GM18508 (cell line): ENCODE data around the gene DKC1.
"Not testable (repeated sequence)": the region's sequence is repeated elsewhere in the genome, so short reads cannot be mapped to it uniquely, and the experiment has no call there.

ENCODE experiments used
- ATAC-seq: cut with Tn5 transposase; IDR thresholded peaks from one replicate; pipeline ENCODE4 v1.9.1; 2021; ENCODE audit warnings: moderate number of reproducible peaks; ENCODE audit not compliant: insufficient read depth, unreplicated experiment

DKC1 gene

DNA sequence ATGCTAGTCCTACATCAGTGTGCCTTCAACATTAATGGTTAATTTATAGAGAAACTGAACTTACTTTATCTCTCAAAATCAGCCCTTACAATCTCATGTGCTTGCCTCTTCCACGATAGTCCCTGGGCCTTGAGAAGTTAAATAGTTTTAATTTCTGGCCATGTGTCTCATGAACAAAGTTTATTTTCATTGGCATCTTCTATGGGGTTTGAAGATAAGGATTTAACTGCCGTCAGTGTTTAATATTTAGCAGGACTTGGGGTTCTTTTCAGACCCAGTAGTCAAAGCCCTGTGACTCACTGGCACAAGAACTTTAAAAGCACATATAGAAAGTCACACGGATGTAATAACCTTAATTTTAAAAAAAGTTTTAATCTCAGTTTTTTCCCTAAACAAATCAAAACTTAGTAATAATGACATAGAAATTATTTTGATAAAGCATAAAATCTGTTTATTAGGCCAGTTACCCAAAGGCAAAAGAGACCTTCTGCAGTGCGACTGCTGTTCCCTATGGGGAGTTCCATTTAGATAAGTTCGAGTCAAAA is 52.7 kb downstream of the DKC1 start:
- no peak for ATAC-seq

GRCh38 chrX:154816326-154816898 is 53.7 kb downstream of the DKC1 start:
- ATAC-seq = not testable (repeated sequence)

- not testable (repeated sequence) for ATAC-seq
Measured at GRCh38 chrX:154817048-154817618, 54.5 kb downstream of the DKC1 start.

DNA sequence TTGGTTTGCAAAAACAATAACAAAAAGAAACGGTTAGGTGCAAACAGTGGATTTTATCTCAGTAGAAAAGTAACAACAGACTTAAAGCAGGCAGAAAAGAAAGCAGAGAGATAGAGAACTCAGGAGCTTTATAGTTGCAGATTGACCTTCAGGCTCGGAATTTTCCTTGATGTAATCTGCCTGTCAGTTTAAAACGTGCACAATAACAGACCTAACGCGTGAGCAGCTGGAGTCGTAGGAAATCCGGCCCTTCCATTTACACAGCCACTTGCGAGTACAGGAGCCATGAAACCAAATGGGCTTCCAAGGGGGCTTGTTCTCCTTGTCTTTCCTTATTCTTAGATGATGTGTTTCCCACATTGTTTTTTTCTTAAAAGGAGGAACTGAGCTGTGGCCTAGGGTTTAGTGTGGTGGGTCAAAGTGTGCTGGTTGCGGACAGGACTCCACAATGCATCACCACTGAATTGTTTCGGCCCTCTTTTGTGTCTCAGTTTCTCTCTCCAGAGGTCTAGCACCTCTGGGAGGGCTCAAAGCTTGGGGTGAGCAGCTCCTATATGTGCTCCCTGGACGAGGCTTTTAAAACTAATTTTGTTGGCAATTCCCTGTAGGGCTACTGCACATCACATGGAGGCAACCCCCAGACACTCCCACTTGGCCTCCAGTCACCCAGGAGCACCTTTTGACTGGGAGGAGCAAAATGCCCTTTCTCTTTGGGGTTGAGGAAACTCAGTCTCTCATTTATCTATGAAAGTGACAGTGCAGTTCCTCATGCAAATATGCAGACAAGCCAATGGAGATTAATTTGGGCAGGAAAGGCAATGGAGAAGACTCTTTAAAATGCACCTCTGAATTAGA is 56.5 kb downstream of the DKC1 start:
- ATAC-seq = no peak

GRCh38 chrX:154819771-154820341 is 57.2 kb downstream of the DKC1 start:
- no peak for ATAC-seq

DNA sequence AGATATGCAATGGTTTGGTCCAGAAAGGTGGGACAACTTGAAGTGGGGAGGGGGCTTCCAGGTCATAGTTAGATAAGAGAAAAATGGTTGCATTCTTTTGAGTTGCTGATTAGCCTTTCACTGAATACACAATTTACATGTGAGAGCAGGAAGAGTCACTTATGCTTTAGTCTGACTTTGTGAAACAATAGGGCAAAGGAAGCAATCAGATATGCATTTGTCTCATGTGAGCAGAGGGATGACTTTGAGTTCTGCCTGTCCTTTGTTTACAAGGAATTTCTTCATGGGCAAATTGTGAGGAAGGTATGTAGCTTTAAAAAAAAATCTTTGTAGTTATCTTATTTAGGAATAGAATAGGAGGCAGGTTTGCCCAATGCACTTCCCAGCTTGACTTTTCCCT is 58.9 kb downstream of the DKC1 start:
- no peak for ATAC-seq

DNA sequence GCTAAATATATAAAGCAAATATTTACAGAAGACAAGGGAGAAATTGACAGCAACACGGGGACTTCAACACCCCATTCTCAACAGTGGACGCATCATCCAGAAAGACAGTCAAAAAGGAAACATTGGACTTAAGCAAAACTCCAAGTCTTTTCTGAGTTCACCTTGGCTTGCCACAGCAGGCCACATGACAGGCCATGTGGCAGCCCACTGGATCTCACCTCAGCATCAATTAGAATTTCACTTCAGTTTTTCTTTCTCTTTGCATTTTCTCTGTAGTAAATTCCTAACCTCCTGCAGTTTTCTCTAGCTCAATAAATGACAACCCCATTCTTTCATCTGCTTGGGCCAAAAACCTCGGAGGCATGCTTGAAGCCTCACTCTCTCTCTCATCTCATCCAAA is 59.4 kb downstream of the DKC1 start:
- ATAC-seq = no peak

GRCh38 chrX:154824638-154825037 is 62.0 kb downstream of the DKC1 start:
- ATAC-seq = no peak

DNA sequence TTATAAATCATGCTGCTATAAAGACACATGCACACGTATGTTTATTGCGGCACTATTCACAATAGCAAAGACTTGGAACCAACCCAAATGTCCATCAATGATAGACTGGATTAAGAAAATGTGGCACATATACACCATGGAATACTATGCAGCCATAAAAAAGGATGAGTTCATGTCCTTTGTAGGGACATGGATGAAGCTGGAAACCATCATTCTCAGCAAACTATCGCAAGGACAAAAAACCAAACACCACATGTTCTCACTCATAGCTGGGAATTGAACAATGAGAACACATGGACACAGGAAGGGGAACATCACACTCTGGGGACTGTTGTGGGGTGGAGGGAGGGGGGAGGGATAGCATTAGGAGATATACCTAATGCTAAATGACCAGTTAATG is 62.9 kb downstream of the DKC1 start:
- not testable (repeated sequence) for ATAC-seq
